ENCODE results near the gene ZBED3.

The ZBED3 gene

GRCh38 chr5:77076961-77077828 is 9.9 kb downstream of the ZBED3 start:
- DNase-seq = peak; percentile 82

- no peak for DNase-seq
These were observed 12.3 kb downstream of the ZBED3 start for GRCh38 chr5:77074745-77075144.

DNA sequence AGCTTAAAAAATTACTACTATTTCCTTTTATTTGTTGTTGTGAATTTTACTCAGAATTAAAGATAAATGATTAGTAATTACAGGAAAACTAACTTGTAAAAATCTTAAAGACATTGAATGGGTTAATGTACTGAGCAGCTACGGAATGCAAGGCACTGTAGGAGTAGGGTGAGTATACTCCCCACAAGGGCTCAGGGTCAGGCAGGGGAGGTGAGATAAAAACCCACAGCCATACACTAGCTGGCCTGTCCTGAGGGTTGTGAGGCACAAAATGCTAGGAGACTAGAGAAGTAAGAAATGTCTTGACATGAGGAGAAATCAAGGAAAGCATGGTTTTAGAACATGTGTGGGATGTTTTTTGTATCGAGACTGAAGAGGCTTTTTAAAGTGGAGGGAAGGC is 13.4 kb downstream of the ZBED3 start:
- DNase-seq = no peak

DNA sequence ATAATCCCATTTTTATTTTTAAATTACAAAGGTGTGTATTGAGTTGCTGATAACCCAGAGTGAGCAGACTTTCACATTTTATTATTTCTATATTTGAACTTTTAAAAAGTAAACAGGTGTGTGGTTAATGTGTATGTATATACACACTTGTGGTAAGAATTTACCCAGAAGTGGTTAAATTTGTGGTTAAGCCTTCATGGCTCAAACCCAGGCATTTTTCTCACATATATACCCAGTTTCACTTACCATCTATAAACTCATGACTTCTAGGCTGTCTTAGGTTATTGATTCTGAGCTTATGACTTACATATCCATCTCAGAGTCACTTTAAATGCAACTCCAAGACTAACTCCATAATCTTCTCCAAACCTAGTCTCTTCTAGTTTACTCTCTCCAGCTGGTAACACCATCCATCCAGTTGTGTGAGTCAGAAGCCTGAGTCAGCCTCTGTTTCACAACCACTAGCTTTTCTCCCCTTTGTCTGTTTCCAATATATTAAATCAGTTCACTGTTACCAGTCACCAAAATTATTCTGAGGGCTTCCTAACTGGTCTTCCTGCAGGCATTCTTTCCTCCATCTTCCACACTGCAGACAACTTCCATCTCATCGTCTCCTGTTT is 20.2 kb downstream of the ZBED3 start:
- DNase-seq = no peak

GRCh38 chr5:77066184-77066583 is 20.9 kb downstream of the ZBED3 start:
- no peak for DNase-seq

DNA sequence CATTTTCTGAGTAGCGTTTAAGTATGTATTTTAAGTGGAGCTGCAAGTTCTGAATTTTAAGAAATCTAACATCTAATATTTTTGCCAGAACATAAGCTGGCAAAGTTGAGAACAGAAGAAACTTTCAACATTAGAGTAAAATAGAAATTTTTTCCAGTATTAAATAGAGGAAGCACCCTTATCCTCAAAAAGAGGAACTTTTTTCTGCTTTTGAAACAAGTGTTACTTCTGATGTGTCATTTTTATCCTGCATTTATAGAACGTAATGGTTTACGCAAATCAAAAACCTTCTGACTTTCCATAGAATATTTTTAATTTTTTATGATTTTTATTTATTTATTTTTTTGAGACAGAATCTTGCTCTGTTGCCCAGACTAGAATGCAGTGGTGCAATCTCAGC is 21.8 kb downstream of the ZBED3 start:
- DNase-seq = no peak

GRCh38 chr5:77064040-77064439 is 23.0 kb downstream of the ZBED3 start:
- DNase-seq = no peak

GRCh38 chr5:77046416-77047073 is 40.5 kb downstream of the ZBED3 start:
- DNase-seq = no peak

DNA sequence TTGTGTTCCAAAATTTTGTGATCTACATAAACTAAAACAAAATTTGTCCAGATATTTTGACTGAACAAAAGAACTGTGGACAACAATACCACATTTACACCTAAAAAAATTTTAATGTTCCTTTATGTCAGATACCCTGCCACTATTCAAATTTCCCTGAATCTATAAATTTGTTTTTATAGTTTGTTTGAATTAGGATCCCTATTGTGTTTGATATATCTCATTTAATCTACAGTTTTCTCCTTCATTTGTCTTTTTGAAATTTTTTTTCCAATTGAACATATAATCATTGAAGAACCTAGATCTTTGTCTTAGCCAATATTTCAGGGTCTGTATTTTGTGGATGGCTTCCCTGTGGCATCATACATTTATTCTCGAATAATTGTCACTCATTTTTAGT is 51.1 kb downstream of the ZBED3 start:
- no peak for DNase-seq

DNA sequence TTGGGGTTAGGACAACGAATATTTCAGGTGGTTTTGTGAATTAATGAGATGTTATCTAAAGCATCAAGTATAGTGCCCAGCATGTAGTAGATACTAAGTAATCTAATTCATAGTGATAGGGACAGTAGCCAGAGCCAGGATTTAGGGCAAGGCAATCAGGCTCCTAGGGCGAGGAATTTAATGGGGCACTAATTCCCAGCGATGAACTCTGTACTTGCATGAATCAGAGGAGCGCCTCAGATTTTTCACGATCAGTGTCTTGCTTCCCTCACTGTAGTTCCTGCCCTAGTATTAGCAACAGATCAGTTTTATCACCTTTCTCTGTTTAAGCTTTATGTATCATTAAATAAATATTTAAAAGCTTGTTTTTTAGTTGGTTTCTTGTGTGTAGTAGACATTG is 53.7 kb downstream of the ZBED3 start:
- DNase-seq = no peak

DNA sequence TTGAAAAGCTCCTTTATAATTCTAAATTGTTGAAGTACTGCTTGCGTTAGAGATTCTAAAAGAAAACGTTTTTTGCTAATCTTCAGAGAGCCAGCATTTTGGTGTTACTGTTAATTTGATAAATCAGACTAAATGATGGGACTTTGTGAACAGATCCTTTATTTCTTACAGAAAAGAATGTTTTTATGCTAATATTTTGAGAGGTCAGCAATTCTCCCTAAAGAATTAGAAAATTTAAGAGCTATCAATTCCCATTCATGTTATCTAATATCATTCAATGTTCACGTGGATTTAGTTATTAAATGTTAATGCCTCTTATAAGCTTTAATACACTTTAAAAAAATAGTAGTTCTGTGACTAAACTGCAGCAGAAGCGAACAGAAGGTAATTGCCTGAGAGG is 54.5 kb downstream of the ZBED3 start:
- DNase-seq = no peak

DNA sequence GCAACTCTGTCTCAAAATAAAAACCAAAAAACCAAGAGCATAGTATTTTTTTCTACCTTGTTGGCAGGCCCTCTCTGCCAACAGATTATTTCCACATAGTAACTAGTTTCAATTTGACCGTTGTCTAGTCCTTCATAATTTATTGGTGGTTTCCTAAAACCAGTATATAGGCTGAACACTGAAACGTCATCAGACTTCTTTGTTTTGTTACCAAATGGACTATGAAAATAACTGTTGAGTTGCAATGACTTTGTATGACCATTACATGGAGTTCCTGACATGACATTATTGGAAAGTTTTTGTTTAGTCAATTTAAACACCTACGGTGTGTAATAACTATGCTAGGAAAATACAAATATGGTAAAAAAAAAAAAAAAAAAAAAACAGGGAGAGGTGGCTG is 55.2 kb downstream of the ZBED3 start:
- DNase-seq = no peak

DNA sequence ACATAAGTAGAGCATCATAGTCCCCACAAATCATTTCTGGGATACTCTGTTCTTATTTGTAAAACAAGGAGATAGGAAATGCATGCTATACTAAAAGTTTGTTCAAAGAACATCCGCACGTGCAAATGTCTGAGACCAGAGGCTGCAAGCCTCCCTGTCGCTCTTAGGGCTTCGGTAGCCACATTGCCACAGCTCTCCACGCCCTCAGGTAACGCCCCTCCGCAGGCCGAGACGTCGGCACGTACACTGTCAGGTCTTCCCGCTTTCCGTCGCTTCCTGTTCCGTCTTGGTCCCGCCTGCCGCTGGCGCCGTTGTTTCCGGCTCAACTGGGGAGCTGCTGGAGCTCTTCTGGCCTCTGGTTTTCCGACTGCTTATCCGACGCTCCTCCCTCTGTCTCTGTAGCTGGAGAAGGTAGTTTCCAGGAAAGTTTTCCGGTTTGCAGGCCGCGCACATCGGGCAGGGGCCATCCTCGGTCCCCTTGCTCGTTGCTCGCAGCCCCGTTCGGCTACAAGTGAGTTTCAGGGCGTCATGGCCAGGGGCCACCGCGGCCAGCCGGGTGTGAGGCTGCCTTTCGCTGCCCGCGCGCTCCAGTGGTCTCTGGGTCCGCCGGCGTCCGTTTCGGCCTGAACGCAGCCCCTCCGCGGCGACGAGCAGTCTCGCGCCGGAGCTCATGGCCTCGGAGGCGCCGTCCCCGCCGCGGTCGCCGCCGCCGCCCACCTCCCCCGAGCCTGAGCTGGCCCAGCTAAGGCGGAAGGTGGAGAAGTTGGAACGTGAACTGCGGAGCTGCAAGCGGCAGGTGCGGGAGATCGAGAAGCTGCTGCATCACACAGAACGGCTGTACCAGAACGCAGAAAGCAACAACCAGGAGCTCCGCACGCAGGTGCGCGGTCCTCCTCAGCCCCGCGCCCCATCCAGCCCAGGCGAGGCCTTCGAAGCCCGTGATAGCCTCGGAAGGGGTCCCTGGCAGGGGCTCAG is 56.7 kb downstream of the ZBED3 start, which contains the start of gene AGGF1:
Gene AGGF1, plus strand, starts transcription at position 308 of the 975 bp plus-strand sequence. Its CDS starts 363 bp downstream, at position 671.
- peak; percentile 95 for DNase-seq

DNA sequence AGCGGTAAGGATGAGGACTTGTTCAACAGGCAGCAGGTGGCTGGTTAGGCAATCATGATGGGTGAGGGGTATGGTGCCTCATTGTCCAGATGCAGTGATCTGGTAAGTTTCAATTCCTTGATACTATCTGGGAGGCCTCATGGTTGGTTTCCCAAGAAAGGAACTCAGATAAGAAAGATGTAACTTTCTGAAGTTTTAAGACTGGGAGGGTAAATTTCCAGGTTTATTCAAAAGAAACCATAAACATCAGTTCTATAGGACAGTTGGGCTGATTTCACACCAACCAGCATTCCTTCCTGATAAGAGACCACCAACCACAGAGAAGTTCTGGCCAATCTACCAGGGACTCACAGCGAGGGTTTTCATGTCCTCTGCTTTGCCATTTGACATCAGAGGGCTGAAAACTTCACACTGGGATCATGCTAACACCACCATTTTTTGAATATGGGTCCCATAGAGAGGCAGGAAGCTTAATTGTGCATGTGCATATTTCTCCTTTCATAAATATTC is 57.7 kb downstream of the ZBED3 start:
- DNase-seq = no peak

- no peak for DNase-seq
These were observed 58.3 kb downstream of the ZBED3 start for GRCh38 chr5:77028631-77029375.

DNA sequence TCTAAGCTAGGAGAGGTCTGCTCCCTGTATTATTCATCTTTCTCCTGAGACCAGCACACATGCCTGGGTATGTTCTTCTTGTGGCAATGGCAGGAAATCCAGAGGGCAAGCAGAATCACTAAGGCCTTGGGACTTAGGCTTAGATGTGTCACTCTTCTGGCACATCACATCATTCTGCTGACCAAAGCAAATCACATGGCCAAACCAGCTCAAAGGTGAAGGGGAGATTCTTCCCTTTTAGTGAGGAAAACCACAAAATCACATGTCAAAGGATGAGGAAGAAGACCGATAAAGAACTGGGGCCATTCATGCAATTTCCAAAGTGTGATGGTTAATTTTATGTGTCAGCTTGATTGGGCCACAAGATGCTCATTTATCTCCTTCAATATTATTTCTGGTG is 62.6 kb downstream of the ZBED3 start:
- no peak for DNase-seq

DNA sequence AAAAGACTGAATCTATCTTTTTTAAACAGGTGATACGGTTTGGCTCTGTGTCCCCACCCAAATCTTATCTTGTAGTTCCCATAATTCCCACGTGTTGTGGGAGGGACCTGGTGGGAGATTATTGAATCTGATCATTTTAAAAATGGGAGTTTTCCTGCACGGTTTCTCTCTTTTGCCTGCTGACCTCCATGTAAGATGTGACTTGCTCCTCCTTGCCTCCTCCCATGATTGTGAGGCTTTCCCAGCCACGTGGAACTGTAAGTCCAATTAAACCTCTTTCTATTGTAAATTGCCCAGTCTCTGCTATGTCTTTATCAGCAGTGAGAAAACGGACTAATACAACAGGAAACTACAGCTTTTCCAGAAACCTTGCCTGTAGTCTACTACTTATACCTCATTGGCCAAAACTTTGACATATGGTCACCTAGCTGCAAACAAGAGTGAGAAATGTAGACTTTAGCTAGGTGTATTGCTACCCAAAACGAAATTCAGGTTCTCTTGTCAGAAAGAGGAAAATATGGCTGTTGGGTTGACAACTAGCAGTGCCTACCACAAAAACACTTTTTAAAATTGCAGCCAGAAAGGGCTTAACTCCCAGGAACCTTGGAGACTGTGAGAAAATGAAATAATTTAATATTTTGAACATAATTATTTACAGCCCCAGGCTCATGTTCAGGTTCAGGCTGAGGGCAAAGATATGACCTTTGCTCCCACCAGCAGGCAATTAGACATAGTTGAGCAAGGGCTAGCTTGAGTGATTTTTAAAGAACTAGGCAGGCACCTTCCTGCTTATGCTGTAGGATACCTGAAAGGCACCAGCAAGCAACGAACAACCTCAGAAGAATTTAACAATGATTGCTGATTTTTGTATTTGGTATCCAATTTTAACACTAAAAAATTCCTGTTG is 64.3 kb downstream of the ZBED3 start:
- no peak for DNase-seq
